Hepatocyte (in vitro differentiated cells): ENCODE measurements around the gene SLC22A31.

Experiments
- CTCF ChIP-seq: fragments of 200-600 bp; sonication (generic); IDR thresholded peaks from 2 replicates; pipeline ENCODE4 v1.5.1; 2016; ENCODE audit warnings: antibody characterized with exemption, mild to moderate bottlenecking; ENCODE audit not compliant: poor library complexity
- EZH2 ChIP-seq: fragments of 200-600 bp; sonication (generic); IDR thresholded peaks from 2 replicates; pipeline ENCODE4 v1.6.1; 2016; ENCODE audit warnings: antibody characterized with exemption, mild to moderate bottlenecking, borderline replicate concordance

- TF ChIP-seq EZH2 (no peak), CTCF (no peak)
Observed at GRCh38 chr16:89183463-89183862, 16.9 kb downstream of the SLC22A31 start.
